Measurements from ENCODE around the gene GFRA1.
A peak's percentile ranks its signal among the peaks of the same experiment; 100 is the strongest.

DNA sequence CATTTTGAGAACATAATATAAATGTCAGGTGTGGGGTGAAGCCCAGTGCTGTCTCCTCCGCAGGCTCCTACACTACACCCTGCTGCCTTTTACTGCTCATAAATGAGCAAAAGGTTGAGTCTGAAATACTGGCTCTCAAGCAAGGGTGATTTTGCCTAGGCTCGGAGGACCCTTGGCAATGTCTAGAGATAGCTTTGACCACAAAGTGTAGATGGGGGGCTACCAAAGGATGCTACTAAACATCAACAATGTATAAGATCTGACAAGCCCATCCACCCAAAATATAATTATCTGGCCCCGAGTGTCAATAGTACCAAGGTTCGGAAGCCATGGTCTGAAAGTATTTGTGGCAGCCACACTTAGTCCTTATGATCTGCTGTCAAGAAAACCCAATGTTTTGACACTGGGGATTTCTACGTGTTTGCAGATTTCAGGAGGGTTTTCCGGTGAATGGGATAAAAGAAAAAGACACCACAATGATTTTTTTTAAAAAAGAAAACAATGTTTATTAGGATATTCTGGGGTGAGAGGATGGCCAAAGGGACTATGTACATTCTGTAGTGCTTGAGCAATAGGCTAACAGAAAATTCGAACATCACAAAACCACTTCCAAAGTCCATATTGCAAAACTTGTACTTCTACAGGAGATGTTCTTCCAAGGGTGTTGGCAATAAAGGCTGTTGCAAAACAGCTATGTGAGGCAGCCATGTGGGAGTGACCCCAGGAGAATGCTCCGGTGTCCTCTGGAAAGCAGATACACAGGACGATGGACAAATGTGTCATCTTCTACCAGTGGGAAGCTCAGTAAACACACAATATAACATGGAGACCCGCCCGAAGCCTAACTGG, 216.3 kb downstream of the GFRA1 start:
- TF ChIP-seq EP300 (IDR thresholded peaks at IDR 0.05) (peak in 1 of 2 donors; percentile 81), POLR2A (IDR thresholded peaks at IDR 0.05) (no peak)
- TF ChIP-seq, protein P1, sequence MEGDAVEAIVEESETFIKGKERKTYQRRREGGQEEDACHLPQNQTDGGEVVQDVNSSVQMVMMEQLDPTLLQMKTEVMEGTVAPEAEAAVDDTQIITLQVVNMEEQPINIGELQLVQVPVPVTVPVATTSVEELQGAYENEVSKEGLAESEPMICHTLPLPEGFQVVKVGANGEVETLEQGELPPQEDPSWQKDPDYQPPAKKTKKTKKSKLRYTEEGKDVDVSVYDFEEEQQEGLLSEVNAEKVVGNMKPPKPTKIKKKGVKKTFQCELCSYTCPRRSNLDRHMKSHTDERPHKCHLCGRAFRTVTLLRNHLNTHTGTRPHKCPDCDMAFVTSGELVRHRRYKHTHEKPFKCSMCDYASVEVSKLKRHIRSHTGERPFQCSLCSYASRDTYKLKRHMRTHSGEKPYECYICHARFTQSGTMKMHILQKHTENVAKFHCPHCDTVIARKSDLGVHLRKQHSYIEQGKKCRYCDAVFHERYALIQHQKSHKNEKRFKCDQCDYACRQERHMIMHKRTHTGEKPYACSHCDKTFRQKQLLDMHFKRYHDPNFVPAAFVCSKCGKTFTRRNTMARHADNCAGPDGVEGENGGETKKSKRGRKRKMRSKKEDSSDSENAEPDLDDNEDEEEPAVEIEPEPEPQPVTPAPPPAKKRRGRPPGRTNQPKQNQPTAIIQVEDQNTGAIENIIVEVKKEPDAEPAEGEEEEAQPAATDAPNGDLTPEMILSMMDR (IDR thresholded peaks at IDR 0.05), result no peak
